LNCaP clone FGC (cell line): ENCODE data around the gene SLC4A8.
"Not testable (repeated sequence)": the region's sequence is repeated elsewhere in the genome, so short reads cannot be mapped to it uniquely, and the experiment has no call there.

Source experiments
- DNase-seq: peaks from one replicate; pipeline ENCODE4 v3.0.0-alpha.2; 2011; ENCODE audit warnings: low read depth
- H3K4me3 ChIP-seq: 2 replicates; pipeline ENCODE4 v1.5.1; 2011; ENCODE audit warnings: mild to moderate bottlenecking, low read depth, low read length, control low read depth
- TF ChIP-seq, protein P1 (sequence below): IDR thresholded peaks from 2 replicates; pipeline ENCODE4 v1.5.1; 2012; ENCODE audit warnings: mild to moderate bottlenecking; ENCODE audit not compliant: control insufficient read depth, insufficient read depth; ENCODE audit errors: extremely low read depth

Gene SLC4A8

DNA sequence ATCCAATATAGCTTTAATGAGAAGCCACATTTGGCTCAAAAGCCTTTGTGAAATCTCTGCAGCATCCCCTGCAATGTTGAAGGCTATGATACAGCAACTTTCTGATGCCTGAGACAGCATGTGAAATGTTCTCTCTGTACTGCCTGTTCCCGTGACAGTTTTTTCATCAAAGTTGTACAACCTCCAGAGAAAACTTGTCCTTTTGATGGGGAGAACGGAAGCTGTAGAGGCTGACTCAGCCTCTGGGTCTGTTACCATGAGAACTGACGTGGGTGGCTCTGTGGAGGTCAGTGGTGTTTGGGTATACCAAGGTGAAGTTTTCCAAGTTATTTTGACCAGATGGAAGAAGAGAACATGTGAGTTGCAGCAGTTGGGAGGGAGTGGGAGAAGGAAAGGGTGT is 17.0 kb downstream of the SLC4A8 start:
- TF ChIP-seq, protein P1, sequence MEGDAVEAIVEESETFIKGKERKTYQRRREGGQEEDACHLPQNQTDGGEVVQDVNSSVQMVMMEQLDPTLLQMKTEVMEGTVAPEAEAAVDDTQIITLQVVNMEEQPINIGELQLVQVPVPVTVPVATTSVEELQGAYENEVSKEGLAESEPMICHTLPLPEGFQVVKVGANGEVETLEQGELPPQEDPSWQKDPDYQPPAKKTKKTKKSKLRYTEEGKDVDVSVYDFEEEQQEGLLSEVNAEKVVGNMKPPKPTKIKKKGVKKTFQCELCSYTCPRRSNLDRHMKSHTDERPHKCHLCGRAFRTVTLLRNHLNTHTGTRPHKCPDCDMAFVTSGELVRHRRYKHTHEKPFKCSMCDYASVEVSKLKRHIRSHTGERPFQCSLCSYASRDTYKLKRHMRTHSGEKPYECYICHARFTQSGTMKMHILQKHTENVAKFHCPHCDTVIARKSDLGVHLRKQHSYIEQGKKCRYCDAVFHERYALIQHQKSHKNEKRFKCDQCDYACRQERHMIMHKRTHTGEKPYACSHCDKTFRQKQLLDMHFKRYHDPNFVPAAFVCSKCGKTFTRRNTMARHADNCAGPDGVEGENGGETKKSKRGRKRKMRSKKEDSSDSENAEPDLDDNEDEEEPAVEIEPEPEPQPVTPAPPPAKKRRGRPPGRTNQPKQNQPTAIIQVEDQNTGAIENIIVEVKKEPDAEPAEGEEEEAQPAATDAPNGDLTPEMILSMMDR, result no peak
- no peak for DNase-seq
- no peak overlapping the region for H3K4me3 ChIP-seq

DNA sequence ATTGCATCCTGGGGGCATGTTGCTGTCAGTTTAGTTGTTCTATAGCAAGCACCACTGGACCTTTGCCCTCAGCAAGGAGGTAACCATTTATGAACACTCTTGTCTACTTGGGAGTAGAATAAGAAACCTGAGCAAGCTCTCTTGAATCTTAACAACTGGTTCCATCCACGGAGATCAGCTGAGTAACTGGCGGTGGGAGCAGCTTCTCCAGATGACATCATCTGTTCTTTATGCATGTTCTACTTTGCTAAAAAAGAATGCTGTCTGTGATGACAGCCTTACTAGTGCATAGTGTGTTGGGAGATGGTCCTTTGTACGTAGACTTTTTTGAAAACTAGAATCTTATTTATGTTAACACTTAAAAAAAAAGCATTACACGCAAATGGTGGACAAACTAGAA is 17.7 kb downstream of the SLC4A8 start:
- no peak overlapping the region for H3K4me3 ChIP-seq
- no peak for DNase-seq

DNA sequence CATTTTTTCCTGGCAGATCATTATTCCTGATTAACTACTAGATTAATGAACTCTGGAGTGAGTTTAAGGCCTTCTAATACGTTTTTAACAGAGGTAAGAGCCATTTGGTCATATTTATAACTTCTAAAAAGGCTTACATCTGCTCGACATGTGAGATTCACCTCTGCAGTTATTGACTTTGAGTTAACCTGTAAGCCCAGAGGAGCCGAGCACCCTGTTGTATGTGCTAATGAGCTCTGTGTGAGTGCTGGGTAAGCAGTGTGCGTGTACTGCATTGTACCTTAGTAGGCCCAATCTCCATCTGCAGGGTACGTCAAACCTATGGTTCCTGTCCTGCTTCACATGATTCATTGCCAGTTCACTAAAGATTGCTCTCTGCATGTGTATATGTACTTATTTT is 18.9 kb downstream of the SLC4A8 start:
- no peak overlapping the region for H3K4me3 ChIP-seq
- DNase-seq, result no peak
- TF ChIP-seq, protein P1, result no peak

More for the DNA sequence above, 17.7 kb downstream of the SLC4A8 start:
- TF ChIP-seq, protein P1, result no peak

DNA sequence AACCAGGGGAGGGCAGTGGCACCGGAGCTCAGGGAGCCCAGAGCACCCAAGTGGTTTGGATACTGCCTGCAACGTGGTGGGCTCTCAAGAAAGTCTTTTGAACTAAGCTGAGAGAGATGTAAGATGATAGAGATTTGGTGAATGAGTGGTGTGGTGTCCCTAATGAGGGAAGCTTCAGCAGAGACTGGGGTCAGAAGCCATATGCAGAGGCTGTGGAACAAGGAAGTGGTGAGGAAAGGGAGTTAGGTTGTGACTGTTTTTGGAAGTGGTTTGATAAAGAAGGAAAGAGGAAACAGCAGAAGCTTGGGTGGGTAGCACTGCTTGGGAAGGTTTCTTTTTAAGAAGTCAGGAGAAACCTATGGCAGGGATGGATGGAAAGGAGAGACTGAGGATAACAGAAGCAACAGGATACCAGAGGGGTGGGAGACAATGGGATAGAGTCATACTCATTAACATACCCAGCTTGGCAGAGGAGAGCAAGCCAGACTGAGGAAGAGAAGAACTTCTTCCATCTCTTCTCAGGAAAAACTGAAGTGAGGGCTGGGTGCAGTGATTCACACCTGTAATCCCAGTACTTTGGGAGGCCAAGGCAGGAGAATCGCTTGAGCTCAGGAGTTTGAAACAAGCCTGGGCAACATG is 24.1 kb downstream of the SLC4A8 start:
- TF ChIP-seq, protein P1, result no peak
- no peak for DNase-seq
- no peak overlapping the region for H3K4me3 ChIP-seq

DNA sequence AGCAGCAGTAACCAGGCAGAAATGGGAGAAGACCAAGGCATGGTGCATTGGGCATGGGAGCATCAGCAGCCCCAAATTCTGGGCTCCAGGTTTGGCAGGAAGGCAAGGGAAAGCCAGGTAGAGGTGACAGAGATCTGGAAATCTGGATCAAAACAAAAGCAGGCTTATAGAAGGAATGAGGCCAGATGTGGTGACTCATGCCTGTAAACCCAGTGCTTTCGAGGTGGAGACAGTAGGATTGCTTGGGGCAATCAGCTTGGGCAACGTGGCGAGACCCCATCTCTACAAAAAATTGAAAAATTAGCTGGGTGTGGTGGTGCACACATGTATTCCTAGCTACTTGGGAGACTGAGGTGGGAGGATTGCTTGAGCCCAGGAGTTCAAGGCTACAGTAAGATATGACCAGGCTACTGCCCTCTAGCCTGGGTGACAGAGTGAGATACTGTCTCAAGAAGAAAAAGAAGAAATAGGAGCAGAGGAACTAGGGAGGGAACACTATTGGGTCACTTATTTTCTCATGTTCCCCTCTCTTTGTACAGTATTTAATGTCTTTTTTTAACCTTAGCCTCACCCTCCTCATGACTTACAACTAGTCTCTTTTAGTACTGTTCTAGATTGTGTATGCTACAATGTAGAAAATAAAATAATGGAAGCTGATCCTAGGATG is 25.1 kb downstream of the SLC4A8 start:
- DNase-seq, result no peak
- H3K4me3 ChIP-seq, result no peak overlapping the region
- TF ChIP-seq, protein P1, result no peak

DNA sequence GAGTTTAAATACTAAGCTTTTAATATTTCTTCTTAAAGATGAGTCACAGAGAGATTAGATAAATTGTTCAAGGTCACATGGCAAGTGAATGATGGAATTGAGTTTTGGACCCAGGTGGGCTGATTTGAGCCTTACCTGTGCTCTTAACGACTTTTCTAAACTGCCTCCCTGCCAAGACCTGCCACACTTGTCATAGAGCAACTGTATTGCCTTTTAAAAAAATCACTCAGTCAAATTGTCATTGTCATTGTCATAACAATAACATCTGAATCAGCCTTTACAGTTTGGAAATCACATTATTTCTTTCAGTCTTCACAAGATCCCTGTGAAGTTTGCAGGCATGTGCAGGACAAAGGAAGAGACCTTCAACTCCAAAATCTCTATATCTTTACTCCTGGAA is 25.7 kb downstream of the SLC4A8 start:
- H3K4me3 ChIP-seq, result no peak overlapping the region
- TF ChIP-seq, protein P1, result no peak
- DNase-seq, result no peak

DNA sequence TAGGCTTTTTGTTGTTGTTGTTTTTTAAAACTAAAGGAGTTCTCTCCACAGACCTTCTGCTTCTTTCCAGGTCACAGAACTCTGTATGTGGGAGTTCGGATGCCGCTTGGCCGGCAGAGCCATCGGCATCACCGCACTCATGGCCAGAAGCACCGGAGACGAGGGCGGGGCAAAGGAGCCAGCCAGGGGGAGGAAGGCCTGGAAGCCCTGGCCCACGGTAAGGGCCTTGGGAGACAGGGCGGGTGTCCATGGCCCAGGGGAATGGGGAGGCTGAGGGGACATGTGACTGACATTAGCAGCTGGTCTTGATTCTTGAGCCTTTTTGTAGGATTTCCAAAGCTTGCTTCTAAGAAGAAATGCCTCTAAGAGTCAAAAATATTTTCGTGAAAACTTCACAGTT is 26.2 kb downstream of the SLC4A8 start:
- TF ChIP-seq, protein P1, result no peak
- no peak for DNase-seq
- H3K4me3 ChIP-seq, result no peak overlapping the region

DNA sequence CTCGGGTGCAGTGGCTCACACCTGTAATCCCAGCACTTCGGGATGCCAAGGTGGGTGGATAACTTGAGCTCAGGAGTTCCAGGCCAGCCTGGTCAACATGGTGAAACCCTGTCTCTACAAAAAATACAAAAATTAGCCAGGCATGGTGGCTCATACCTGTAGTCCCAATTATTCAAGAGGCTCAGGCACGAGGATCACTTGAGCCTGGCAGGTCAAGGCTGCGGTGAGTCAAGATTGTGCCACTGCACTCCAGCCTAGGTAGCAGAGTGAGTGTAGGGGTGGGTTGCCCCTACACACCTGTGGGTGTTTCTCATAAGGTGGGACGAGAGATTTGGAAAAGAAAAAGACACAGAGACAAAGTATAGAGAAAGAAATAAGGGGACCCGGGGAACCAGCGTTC is 29.4 kb downstream of the SLC4A8 start:
- not testable (repeated sequence) for H3K4me3 ChIP-seq, DNase-seq

DNA sequence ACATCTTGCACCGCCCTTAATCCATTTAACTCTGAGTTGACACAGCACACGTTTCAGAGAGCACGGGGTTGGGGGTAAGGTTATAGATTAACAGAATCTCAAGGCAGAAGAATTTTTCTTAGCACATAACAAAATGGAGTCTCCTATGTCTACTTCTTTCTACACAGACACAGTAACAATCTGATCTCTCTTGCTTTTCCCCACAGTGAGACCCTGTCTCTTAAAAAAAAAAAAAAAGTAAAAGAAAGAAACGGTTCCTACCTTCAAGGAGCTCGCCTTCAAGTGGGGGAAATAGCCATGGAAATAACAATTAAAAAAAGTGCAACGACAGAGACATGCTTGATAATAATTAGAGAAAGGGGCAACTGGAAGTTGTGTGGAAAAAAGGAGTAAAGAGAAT is 30.4 kb downstream of the SLC4A8 start:
- not testable (repeated sequence) for H3K4me3 ChIP-seq, DNase-seq
